ENCODE results near the gene KCNB1. TPM values are rescaled to one million over a fixed set of nuclear protein-coding genes. Genes with fewer than 3 reads are reported as not detected.

KCNB1 gene
- total RNA-seq, 1 donor from 2014 or later: 0.39 TPM

- intact Hi-C loops (cut with micrococcal nuclease): no loop called here
Measured at GRCh38 chr20:49501917-49502316, 19.4 kb upstream of the KCNB1 start.

DNA sequence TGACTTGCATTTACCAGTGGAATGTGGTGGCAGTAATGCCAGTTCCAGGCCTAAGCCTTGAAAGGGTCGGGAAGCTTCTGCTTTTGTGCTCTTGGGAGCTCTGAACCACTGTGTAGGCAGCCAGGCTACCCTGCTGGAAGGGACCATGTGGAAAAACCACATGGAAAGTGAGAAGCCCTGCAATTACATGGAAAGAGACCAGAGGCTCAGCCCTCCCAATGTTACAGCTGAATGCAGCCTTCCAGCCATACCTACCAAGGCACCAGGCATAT is 14.9 kb upstream of the KCNB1 start:
- intact Hi-C loops (cut with micrococcal nuclease): no loop called here

DNA sequence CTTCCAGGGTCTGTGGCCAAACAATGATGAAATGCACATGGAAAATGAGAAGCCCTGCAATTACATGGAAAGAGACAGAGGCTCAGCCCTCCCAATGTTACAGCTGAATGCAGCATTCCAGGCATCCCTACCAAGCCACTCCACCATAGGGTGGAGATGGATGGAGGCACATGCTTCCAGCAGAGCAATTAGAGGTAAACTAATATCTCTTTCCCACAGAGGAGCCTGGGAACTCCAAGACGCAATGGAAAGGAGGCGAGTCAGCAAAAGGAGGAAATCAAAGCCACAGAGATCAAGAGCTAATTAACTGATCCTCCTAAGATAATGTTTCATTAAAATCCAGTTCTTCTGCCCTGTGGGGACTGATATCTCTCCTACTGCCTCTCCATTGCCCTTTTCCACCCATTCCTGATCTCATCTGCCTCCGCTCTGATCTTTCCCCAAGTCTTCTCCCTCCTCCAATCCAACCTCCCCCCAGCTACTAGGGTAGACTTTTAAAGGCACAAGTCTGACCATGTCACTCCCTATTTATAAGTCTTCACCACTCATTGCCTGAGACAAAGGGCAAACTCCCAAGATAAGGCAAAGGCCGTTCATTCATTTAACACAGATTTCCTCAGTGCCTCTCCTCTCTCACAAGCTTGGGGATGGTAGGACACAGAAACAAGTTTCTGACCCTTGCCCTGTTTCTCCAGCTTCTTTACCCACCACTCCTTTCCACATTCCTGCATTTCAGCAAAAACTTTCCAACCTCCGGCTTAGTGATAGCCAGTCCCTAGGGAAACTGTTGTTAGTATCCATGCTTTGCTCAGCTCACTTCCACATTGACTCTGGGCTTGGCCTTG is 14.3 kb upstream of the KCNB1 start:
- intact Hi-C loops (cut with micrococcal nuclease): no loop called here

GRCh38 chr20:49496043-49496442 is 13.6 kb upstream of the KCNB1 start:
- intact Hi-C loops (cut with micrococcal nuclease): no loop called here

GRCh38 chr20:49490689-49491088 is 8.2 kb upstream of the KCNB1 start:
- intact Hi-C loops (cut with micrococcal nuclease): no loop called here

- intact Hi-C loops (cut with micrococcal nuclease): loop anchor here (10.0 kb wide), 1 partner anchor 105 kb away; no protein-coding TSS in a partner anchor
Measured at GRCh38 chr20:49489688-49490087, 7.2 kb upstream of the KCNB1 start.

- intact Hi-C loops (cut with micrococcal nuclease): loop anchor here (10.0 kb wide), 1 partner anchor 101 kb away; no protein-coding TSS in a partner anchor
Measured at GRCh38 chr20:49486064-49486463, 3.6 kb upstream of the KCNB1 start.

DNA sequence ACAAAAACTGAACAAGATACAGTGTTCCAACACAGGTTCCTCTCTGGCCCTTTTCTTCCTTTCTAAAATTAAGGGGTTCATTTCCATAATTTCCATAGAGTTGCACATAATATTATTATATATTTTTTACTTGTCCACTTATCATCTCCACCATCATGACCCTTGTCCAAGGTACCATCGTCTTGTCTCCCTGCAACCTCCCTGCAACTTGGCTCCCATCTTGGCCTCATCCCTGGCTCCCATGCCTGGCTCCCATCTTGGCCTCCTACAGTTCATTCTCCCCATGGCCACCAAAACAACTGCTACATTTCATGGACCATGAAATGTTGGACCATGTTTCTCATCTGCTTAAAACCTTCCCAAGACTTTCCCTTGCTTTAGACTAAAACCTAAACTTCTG is 3.1 kb upstream of the KCNB1 start:
- intact Hi-C loops (cut with micrococcal nuclease): loop anchor here (2.0 to 10.0 kb wide), 2 partner anchors 49 to 101 kb away; no protein-coding TSS in a partner anchor

DNA sequence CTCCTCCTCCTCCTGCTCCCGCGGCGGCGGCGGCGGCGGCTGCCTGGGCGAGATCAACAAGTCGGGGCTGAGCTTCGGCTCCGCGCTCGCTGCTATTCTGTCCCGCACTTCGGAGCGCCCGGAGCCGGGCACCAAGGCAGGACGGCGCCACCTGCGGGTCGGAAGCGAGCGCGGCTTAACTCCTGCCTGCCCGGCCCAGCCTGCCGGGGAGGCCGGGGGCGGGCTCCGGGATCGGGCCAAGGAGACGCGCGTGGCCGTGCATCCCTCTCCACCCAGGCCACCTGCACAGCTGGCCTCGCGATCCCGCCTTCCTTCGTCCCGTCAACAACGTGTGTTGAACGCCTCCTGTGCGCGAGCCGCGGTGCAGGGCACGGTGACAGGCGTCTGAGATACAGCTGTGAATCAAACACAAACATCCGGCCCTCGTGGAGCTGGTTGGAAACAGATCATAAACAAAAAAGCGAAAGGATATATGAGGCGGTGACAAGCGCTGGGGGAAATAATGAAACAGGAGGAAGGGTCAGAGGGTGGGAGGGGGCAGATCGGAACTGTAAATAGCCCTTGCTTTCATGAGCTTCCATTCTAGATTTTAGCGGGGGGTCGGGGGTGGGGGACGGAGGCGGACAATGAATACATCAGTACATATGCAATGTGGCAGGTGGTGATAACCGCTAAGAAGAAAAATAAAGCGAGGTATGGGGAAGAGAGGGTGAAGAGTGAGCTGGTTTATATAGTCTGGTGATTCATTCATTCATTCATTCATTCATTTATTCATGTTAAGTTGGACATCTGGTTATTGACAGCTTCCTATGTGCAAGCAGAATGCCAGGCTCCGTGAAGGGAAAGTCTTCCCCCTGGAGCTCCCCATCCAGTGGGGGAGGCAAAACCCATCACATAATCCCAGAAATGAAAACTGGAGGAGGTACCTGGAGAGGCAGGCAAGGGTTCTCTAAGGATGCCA is 2.0 kb upstream of the KCNB1 start:
- intact Hi-C loops (cut with micrococcal nuclease): loop anchor here (1.0 to 10.0 kb wide), 3 partner anchors 50 to 150 kb away; no protein-coding TSS in a partner anchor

DNA sequence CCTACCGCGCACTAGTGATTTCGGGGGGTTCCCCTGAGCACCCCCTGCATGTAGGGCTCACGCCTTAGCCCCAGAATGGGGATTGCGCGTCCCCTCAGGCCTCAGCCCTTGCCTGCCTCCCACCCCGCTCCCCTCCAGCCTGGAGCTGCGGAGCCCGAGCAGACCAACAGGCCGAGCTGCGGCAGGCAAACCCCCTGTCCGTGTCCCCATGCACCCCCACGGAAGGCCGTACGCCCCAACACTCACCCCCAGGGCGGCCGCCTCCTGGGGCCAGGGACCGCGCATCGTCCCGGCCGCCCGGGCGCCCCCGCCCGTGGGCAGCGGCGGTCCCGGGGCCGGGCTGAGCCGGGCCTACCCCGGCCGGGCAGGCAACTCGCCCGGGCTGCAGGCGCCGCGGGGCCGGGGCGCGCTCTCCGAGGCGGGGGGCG is 1.2 kb upstream of the KCNB1 start:
- intact Hi-C loops (cut with micrococcal nuclease): loop anchor here (1.0 to 10.0 kb wide), 3 partner anchors 51 to 149 kb away; no protein-coding TSS in a partner anchor

DNA sequence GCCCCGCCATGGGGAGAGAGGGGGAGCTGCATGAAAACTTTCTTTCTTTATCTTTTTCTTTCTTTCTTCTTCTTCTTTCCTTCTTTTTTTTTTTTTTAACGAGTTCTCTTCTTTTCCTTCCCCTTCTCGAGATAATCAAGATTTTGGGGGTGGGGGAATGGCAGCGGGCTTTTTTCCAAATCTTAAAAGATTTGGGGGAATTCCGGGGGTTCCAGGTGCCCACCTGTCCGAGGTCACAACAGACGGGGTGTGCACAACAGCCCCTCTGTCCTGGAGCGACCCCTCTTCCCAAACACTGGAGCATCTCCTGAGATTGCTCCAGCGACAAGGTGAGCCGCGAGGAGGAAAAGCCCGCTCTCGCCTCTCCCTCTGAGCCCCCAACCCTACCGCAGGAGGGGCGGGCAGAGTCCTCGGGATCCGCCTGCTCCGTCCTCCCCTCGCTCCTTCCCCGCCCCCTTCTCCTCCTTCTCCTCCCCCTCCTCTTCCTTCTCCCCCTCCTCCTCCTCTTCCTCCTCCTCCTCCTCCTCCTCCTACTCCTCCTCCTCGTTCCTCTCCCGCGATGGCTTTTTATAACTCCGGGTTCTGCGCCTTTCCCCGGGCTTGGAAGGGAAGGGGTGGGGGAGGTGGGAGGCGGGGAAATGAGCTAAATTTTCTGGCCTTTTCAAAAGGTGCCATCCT is 689 bp upstream of the KCNB1 start:
- intact Hi-C loops (cut with micrococcal nuclease): loop anchor here (10.0 kb wide), 1 partner anchor 98 kb away; no protein-coding TSS in a partner anchor

GRCh38 chr20:49482173-49482572 is 295 bp downstream of the KCNB1 start:
- intact Hi-C loops (cut with micrococcal nuclease): loop anchor here (10.0 kb wide), 1 partner anchor 97 kb away; no protein-coding TSS in a partner anchor

- intact Hi-C loops (cut with micrococcal nuclease): loop anchor here (10.0 kb wide), 1 partner anchor 96 kb away; no protein-coding TSS in a partner anchor
Measured at GRCh38 chr20:49481116-49481515, 1.4 kb downstream of the KCNB1 start.

DNA sequence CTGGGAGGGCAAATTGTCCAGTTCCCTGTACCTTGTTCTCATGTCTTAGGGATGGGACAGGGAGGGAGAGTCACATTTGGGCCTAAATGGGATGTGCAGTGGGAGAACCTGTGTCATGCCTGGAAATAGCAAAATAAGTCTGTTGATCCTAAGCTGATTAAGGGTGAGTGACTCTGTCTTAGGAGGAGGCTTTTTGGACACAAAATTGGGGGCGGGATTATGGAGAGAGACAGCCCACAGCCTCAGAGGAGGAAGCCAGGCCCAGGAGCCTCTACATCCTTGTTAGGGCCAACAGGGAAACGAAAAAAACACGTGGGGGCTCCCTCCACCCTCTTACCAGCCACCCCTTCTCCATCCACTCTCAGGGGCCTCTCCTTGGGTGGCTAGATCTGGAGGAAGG is 2.2 kb downstream of the KCNB1 start:
- intact Hi-C loops (cut with micrococcal nuclease): loop anchor here (10.0 kb wide), 1 partner anchor 95 kb away; no protein-coding TSS in a partner anchor

- intact Hi-C loops (cut with micrococcal nuclease): loop anchor here (10.0 kb wide), 1 partner anchor 95 kb away; no protein-coding TSS in a partner anchor
Measured at GRCh38 chr20:49479785-49480184, 2.7 kb downstream of the KCNB1 start.

DNA sequence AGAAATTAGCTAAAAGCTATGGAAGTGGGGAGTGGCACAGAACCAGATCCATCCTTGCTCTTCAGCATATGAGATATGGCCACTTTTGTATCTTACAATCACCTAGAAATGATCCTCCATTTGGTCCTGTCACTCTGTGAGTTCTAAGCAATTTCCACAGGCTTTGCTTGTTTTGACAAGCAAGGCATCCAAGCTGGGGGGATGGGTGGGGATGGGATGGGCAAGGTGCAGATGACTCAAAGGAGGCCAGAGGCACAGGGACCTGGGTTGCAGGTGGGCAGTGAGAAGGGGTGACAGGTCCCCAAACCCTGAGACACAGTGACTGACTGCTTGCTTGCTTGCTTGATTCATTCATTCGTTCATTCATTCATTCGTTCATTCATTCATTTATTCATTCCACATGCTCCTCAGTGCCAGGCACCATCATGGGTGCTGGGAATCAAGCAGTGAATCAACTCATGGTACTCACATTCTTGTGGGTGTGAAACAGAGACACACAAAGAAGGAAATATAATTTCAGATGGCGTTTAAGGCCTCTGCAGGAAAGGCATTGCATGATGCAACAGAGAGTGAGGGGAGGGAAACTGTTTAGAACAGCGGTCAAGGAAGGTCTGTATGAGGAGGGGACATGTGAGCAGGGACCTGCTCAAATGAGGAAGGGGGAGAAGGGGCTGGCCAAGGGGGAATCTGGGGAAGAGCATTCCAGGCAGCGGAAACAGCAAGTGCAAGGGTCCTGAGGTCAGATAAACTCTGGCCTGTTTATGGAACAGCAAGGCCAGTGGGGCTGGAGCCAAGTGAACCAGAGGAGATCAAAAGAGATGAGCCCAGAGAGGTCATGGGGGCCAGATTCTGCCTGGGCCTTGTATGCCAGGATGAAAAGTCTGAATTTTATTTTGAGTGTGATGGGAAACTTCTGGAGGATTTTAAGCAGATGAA is 3.4 kb downstream of the KCNB1 start:
- intact Hi-C loops (cut with micrococcal nuclease): no loop called here

GRCh38 chr20:49478266-49478665 is 4.2 kb downstream of the KCNB1 start:
- intact Hi-C loops (cut with micrococcal nuclease): no loop called here

DNA sequence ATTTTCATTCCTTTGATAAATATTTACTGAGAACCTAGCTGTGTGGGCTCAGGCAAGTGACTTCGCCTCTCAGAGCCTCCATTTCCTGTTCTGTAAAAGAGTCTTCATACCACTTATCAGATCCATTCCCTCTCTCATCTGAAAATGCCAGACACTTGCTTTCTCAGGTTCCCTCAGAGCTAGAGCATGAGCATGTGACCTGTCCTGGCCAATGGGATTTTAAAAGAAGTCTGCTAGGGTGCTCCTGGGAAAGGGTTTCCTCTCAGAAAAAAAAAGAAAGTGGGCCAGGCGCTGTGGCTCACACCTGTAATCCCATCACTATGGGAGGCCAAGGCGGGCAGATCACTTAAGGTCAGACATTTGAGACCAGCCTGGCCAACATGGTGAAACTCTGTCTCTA is 5.3 kb downstream of the KCNB1 start:
- intact Hi-C loops (cut with micrococcal nuclease): no loop called here

DNA sequence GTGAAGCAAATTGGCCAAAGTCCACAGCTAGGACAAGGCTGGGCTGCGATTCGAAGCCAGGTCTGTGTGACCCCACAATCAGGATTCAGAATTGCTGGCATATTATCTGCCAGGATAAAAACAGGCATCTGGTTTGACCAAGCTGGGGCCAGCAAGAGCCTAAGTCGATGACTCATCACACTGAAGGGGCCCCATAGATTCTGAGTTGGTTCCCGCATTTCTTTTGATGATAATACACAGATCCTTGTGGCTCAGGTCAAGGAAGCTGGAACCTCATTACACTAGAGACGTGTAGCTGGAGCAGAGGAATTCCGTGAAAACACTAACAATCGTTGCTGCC is 6.5 kb downstream of the KCNB1 start:
- intact Hi-C loops (cut with micrococcal nuclease): no loop called here
